Measurements from ENCODE around the gene DCC.

The DCC gene

GRCh38 chr18:52950155-52950554 is 610.2 kb downstream of the DCC start:
- DNase-seq: no peak

DNA sequence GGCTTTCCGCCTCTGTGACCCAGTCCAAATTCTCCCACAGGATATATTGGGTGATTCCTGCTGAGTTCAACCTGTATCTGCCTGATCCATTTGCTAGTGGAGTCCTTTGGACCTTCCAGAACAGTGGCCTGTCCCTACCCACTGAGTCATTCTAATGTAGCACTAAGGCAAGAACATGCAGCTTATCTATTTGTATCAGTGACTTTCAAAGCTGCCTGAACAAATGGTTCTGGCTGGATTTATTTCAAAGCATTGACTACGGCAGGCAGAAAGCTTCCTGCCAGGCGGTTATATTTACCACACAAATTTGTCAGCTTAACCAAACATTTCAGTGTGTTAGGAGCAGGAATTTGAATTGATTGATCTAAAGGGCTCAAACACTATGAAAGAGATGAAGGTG is 613.4 kb downstream of the DCC start:
- DNase-seq: peak in 1 of 2 experiments; percentile 2

- DNase-seq: no peak
Observed at GRCh38 chr18:52963481-52963880, 623.5 kb downstream of the DCC start.

DNA sequence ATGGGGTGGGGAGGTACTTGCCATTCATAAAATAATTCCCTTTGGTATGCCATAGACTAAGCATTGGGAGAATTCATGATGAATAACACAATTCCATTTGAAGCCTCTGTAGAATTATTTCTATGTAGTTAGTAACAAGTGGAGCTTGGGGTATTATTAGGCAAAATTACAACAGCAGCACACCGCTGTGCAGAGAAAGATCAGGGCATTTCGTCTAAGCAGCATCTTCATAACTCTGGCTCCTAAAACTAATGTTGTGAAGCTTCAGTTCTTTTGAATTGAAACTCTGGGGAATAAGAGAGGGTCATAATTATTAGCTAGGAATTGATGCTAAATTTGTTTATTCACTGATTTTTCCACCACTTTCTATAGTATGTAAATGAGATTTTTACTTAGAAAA is 630.7 kb downstream of the DCC start:
- DNase-seq: no peak

GRCh38 chr18:52971097-52971496 is 631.1 kb downstream of the DCC start:
- no peak for DNase-seq

- DNase-seq: no peak
Observed at GRCh38 chr18:52979892-52980291, 639.9 kb downstream of the DCC start.

DNA sequence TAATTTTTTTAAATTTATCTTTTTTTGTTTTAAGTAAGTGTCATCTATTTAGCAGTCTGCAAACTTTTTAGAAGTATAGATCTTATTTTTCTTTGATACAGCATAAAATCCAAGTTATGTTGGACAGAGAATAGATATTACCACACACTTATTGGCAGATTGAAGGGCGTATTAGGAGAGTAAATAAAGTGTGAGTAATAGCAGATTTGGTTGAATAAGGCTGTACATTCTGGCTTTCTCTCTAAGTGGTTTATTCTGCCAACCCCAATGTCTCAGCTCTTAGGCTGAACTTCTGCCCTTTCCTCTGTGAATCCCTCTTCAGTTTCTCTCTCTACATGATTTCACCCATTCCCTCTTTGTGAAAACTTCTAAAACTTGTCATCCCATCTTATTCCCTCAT is 651.2 kb downstream of the DCC start:
- DNase-seq: no peak

- DNase-seq: peak in 1 of 2 experiments; percentile 2
Observed at GRCh38 chr18:52992041-52992440, 652.0 kb downstream of the DCC start.

DNA sequence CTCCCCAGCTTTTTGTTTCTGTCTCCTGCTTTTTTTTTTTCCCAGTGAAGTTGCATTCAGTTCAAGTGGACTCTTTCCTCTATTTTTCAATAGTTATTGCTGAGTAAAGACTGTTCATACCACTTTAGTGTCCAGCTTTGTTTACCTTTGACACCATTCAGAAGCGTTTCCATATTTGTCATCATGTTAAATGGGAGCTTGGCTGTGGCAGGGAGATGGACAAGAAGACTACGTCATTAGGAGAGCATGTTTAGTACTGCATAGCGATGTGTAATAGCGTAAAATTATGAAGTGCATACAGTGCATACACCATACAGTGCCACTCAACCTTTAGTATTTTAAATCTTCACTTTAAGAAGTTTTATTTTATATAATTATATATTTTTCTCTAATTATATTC is 655.9 kb downstream of the DCC start:
- peak in 1 of 2 experiments; percentile 6 for DNase-seq

GRCh38 chr18:52999633-53000032 is 659.6 kb downstream of the DCC start:
- DNase-seq: no peak

GRCh38 chr18:53004798-53005197 is 664.8 kb downstream of the DCC start:
- no peak for DNase-seq

- DNase-seq: no peak
Observed at GRCh38 chr18:53018791-53019190, 678.8 kb downstream of the DCC start.

DNA sequence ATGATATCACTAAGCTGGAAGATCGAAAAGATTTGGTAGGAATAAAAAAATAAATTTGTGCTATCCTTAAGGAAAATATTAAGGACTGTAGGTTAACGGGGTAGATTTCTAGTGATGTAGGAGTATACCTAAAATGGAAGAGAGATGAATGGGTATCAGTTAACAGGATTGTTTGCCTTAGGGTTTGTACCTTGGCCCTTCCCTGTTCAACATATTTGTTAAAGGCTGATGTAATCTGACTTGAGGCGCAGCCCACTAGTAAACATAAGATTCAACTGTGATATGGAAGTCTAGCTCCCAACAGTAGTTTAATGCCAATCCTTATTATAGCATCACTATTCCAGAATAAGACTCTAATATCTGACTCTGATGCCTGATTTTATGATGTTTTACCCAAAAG is 685.2 kb downstream of the DCC start:
- no peak for DNase-seq

DNA sequence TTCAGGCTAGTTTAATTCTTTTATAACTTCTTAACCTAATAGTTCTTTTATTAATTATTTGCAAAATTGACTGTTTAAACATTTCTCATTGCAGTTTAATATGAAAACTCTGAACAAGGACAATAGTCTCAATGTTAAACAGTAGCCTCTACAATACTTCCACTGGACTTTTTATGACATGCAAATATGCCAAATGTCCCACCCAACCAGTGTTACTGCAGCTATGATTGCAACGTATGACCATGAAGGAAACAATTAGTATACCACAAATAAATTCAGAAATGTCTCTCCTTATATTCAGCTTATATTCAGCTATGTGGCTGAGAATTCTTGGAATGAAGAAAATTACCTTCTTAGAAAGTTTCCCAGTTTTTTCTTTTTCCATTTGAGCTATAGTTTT is 688.6 kb downstream of the DCC start:
- no peak for DNase-seq

GRCh38 chr18:53033128-53033527 is 693.1 kb downstream of the DCC start:
- DNase-seq: no peak

GRCh38 chr18:53038608-53039007 is 698.6 kb downstream of the DCC start:
- no peak for DNase-seq

DNA sequence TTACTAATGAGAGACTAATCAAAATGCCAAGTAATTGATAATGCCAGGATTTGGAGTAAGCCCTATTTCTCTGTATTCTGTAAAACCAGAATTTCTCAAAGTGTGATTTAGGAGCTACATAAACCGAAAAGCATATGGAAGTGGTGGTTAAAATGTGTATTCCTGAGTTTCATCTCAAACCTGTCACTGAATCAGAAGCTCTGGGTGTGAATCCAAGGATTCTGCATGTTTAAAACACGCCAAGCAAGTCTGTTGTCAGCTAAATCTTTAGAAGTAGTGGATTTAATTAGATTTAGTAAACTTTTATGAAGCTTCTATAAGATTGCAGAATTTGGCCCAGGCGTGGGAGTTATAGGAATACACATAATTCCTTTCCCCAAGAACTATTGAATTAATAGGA is 700.3 kb downstream of the DCC start:
- DNase-seq: no peak

GRCh38 chr18:53056064-53056463 is 716.1 kb downstream of the DCC start:
- no peak for DNase-seq

DNA sequence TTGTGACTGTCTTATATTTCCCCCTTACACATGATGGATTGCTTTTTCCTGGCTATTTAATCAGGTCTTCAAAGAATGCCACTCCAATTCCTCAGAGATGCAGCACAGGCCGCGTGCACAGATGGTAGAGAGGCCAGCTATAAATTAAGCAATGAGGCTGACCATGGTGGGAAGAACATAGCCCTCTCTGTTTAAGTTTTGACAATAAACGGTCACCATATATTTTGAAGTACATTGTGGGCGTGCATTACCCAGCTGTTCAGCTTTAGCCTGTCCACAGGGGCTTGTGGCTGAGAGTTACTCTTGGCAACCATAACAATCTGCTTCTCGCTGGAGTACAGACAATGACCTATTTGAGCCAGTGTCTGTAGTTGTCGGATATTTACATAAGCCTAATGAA is 730.8 kb downstream of the DCC start:
- DNase-seq: peak in 1 of 2 experiments; percentile 6

- DNase-seq: no peak
Observed at GRCh38 chr18:53080687-53081086, 740.7 kb downstream of the DCC start.

DNA sequence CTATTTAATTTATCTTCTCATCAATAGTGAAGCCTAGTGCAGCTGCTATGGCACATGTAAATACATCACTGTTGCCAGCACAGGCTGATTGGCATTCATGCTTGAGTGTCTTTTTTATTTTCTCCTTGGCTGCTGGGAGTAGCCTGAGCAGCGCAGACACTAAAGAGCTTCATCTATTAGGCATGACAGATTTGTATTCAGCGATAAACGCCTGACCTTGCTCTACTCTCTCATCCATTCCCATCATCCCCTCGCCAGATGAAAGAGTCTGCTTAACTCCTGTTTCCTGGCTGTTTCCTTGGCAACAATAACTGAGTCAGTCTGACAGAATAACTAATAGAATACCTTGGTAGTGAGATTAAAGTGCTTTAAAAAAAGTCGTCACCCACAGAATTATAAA is 753.6 kb downstream of the DCC start:
- no peak for DNase-seq

- DNase-seq: no peak
Observed at GRCh38 chr18:53101536-53102105, 761.6 kb downstream of the DCC start.

GRCh38 chr18:53114441-53114840 is 774.4 kb downstream of the DCC start:
- no peak for DNase-seq

- no peak for DNase-seq
Observed at GRCh38 chr18:53115876-53116585, 776.0 kb downstream of the DCC start.

- no peak for DNase-seq
Observed at GRCh38 chr18:53117851-53118250, 777.9 kb downstream of the DCC start.
